Keratinocyte (primary cell): ENCODE data around the gene CD55. TPM values are rescaled to one million over a fixed set of nuclear protein-coding genes. Genes with fewer than 3 reads are reported as not detected.

Source experiments
- DNase-seq: peaks from one replicate; pipeline ENCODE4 v3.0.0-alpha.2; 2011; ENCODE audit warnings: low read depth, missing footprints, low spot score
- FAIRE-seq: peaks from 2 replicates; lab custom pipeline; 2011; peaks lifted over from hg19 to GRCh38; lab: Jason Lieb, UNC
- H2AFZ ChIP-seq: 2 replicates; pipeline ENCODE4 v1.6.0; 2012; ENCODE audit warnings: low read length, control low read depth, inconsistent platforms; ENCODE audit not compliant: control insufficient read depth
- H3K27ac ChIP-seq: 2 replicates; pipeline ENCODE4 v1.5.1; 2011; ENCODE audit warnings: low read length; ENCODE audit not compliant: control insufficient read depth, insufficient read depth
- H3K27me3 ChIP-seq: 3 replicates; pipeline ENCODE4 v1.6.0; 2011; ENCODE audit warnings: low read length; ENCODE audit not compliant: control insufficient read depth, insufficient read depth; ENCODE audit errors: extremely low read depth
- H3K36me3 ChIP-seq, 2 experiments: 2 replicates in 1 of 2; 3 replicates in 1 of 2; pipeline ENCODE4 v1.5.1; 2011; ENCODE audit warnings: low read length in 2 of 2, mild to moderate bottlenecking in 1 of 2; ENCODE audit not compliant: control insufficient read depth in 2 of 2, insufficient read depth in 2 of 2; ENCODE audit errors: extremely low read depth in 1 of 2
- H3K4me1 ChIP-seq: 3 replicates; pipeline ENCODE4 v1.5.1; 2011; ENCODE audit warnings: low read length; ENCODE audit not compliant: control insufficient read depth, insufficient read depth; ENCODE audit errors: extremely low read depth
- H3K4me2 ChIP-seq: 3 replicates; pipeline ENCODE4 v1.6.0; 2011; ENCODE audit warnings: low read depth, low read length; ENCODE audit not compliant: control insufficient read depth, insufficient read depth; ENCODE audit errors: extremely low read depth
- H3K4me3 ChIP-seq, 3 experiments: fragments of 200-600 bp in 1 of 3; sonication (generic) in 1 of 3; 2 replicates in 2 of 3; 3 replicates in 1 of 3; pipeline ENCODE4 v1.5.1; 2011 to 2016; ENCODE audit warnings: low read length in 3 of 3, mild to moderate bottlenecking in 3 of 3, control low read depth in 2 of 3, inconsistent platforms in 1 of 3, low read depth in 1 of 3, mixed read lengths in 1 of 3, mixed run types in 1 of 3, moderate library complexity in 1 of 3; ENCODE audit not compliant: control insufficient read depth in 2 of 3, insufficient read depth in 2 of 3; ENCODE audit errors: extremely low read depth in 1 of 3
- H3K79me2 ChIP-seq: 2 replicates; pipeline ENCODE4 v1.6.0; 2012; ENCODE audit warnings: low read length; ENCODE audit not compliant: control insufficient read depth, insufficient read depth
- H3K9ac ChIP-seq: 3 replicates; pipeline ENCODE4 v1.6.0; 2011; ENCODE audit warnings: low read length; ENCODE audit not compliant: control insufficient read depth, insufficient read depth; ENCODE audit errors: extremely low read depth
- H3K9me1 ChIP-seq: 3 replicates; pipeline ENCODE4 v1.6.0; 2011; ENCODE audit warnings: low read length; ENCODE audit not compliant: control insufficient read depth, insufficient read depth; ENCODE audit errors: extremely low read depth
- H3K9me3 ChIP-seq: 2 replicates; pipeline ENCODE4 v1.5.1; 2012; ENCODE audit warnings: low read depth, low read length; ENCODE audit not compliant: control insufficient read depth
- H4K20me1 ChIP-seq: 3 replicates; pipeline ENCODE4 v1.6.0; 2011; ENCODE audit warnings: low read length; ENCODE audit not compliant: control insufficient read depth, insufficient read depth; ENCODE audit errors: extremely low read depth
- EZH2 ChIP-seq: IDR thresholded peaks from one replicate; pipeline ENCODE4 v1.6.1; 2012; ENCODE audit warnings: inconsistent platforms, mild to moderate bottlenecking, low read length, moderate library complexity
- dilution Hi-C: fragments of 300-500 bp; cut with MboI; formaldehyde crosslinking; loops from one replicate; pipeline ENCODE4 v1.7.0; 2020; ENCODE audit warnings: low sequenced_read_pairs; ENCODE audit not compliant: extremely low pct_ligation_motif_present
- polyA plus RNA-seq, 5 experiments: library from polyadenylated mRNA; depleted of rRNA in 3 of 5; stranded (reverse) in 3 of 5; stranded (forward) in 1 of 5; unstranded in 1 of 5; fragments of >200 nt; gene quantifications; 1 replicate in 1 of 5; 2 replicates in 3 of 5; 3 replicates in 1 of 5; pipeline versions ENCODE4 v1.2.1 to v1.2.3, GENCODE V29; 2011 to 2012; ENCODE audit warnings: missing spikeins in 2 of 5, low read depth in 1 of 5, low replicate concordance in 1 of 5
- TF ChIP-seq, protein P1 (sequence below), 3 experiments: IDR thresholded peaks in 1 of 3; conservative IDR thresholded peaks in 1 of 3; optimal IDR thresholded peaks in 1 of 3; 2 replicates in 2 of 3; 3 replicates in 1 of 3; pipeline versions ENCODE3 to v1.5.1; 2011; ENCODE audit warnings: low read length in 3 of 3, mild to moderate bottlenecking in 3 of 3, moderate library complexity in 2 of 3, control low read depth in 1 of 3, inconsistent platforms in 1 of 3; ENCODE audit not compliant: insufficient read depth in 2 of 3; ENCODE audit errors: extremely low read depth in 1 of 3

The CD55 gene
- polyA plus RNA-seq, 1 donor (not counting 4 experiments of a cell fraction or from before 2014, with no cell fraction given), result 37.3 TPM

DNA sequence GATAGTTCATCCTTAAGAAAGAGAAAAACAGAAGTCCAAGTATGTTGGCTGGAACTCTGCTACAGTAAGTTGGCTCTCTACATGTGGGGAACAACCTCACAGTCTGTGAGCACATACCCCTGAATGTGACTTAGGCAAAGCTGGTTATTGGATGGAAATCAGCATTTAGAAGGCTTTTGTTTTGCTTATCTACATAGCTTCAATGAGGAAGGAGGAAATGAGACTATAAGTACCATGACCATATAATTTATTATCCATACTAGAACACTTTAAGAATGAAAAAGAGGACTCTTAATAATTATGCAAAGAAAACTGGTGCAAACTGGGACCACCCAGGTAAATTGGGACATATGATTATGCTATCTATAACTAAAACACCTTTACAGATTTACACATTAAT is 31.7 kb upstream of the CD55 start:
- TF ChIP-seq, protein P1, sequence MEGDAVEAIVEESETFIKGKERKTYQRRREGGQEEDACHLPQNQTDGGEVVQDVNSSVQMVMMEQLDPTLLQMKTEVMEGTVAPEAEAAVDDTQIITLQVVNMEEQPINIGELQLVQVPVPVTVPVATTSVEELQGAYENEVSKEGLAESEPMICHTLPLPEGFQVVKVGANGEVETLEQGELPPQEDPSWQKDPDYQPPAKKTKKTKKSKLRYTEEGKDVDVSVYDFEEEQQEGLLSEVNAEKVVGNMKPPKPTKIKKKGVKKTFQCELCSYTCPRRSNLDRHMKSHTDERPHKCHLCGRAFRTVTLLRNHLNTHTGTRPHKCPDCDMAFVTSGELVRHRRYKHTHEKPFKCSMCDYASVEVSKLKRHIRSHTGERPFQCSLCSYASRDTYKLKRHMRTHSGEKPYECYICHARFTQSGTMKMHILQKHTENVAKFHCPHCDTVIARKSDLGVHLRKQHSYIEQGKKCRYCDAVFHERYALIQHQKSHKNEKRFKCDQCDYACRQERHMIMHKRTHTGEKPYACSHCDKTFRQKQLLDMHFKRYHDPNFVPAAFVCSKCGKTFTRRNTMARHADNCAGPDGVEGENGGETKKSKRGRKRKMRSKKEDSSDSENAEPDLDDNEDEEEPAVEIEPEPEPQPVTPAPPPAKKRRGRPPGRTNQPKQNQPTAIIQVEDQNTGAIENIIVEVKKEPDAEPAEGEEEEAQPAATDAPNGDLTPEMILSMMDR (optimal IDR thresholded peaks at IDR 0.05 in 1 of 3, IDR thresholded peaks at IDR 0.05 in 1 of 3, conservative IDR thresholded peaks at IDR 0.05 in 1 of 3; ENCODE audit: extremely low read depth in 1 of 3, insufficient read depth in 2 of 3, low read length in 3 of 3), result no peak
- TF ChIP-seq EZH2, result no peak
- Histone ChIP-seq H3K36me3 (no peaks in the 10 kb centered on the region), H2AFZ (no peak overlapping the region), H3K27me3 (peaks cover 6% of the 10 kb centered on the region), H4K20me1 (no peaks in the 10 kb centered on the region), H3K4me3 (no peak overlapping the region), H3K9ac (no peak overlapping the region), H3K4me1 (no peaks in the 10 kb centered on the region), H3K79me2 (no peaks in the 10 kb centered on the region), H3K27ac (no peak overlapping the region), H3K9me1 (no peaks in the 10 kb centered on the region), H3K4me2 (no peak overlapping the region), H3K9me3 (no peaks in the 10 kb centered on the region)
- dilution Hi-C loops, result no loop called here
- DNase-seq (no peak), FAIRE-seq (no peak)

- H4K20me1 ChIP-seq, result no peaks in the 10 kb centered on the region
- no peaks in the 10 kb centered on the region for H3K79me2 ChIP-seq
- H3K4me3 ChIP-seq, result no peak overlapping the region
- H3K27ac ChIP-seq, result no peak overlapping the region
- H3K4me2 ChIP-seq, result no peak overlapping the region
- FAIRE-seq (no peak), DNase-seq (no peak)
- H3K9me3 ChIP-seq, result no peaks in the 10 kb centered on the region
- H3K9me1 ChIP-seq, result no peaks in the 10 kb centered on the region
- H3K27me3 ChIP-seq, result peaks cover 2% of the 10 kb centered on the region
- no peaks in the 10 kb centered on the region for H3K4me1 ChIP-seq
- no peak overlapping the region for H3K9ac ChIP-seq
- no peak overlapping the region for H2AFZ ChIP-seq
- TF ChIP-seq EZH2, result no peak
- TF ChIP-seq, protein P1 (optimal IDR thresholded peaks at IDR 0.05 in 1 of 3, IDR thresholded peaks at IDR 0.05 in 1 of 3, conservative IDR thresholded peaks at IDR 0.05 in 1 of 3; ENCODE audit: extremely low read depth in 1 of 3, insufficient read depth in 2 of 3, low read length in 3 of 3), result no peak
- dilution Hi-C loops, result no loop called here
- no peaks in the 10 kb centered on the region for H3K36me3 ChIP-seq
These were observed 29.8 kb upstream of the CD55 start for GRCh38 chr1:207291723-207292122.
